ENCODE data around the gene SPOCK1. TPM values are rescaled to one million over a fixed set of nuclear protein-coding genes. Genes with fewer than 3 reads are reported as not detected.
"Not testable (repeated sequence)": the region's sequence is repeated elsewhere in the genome, so short reads cannot be mapped to it uniquely, and the experiment has no call there.

Gene SPOCK1
- total and polyA plus RNA-seq, 12 donors: 13.7 to 70.3 (median 28.6) TPM

- DNase-seq (no peak), ATAC-seq (no peak)
- no peaks in the 10 kb centered on the region for H3K36me3 ChIP-seq
- H3K4me1 ChIP-seq: no peaks in the 10 kb centered on the region
- intact Hi-C loops (cut with DNase I): no loop called here
- H3K27ac ChIP-seq: no peak overlapping the region
- TF ChIP-seq CTCF (IDR thresholded peaks at IDR 0.05): no peak
- H3K4me3 ChIP-seq: no peak overlapping the region
- H3K9me3 ChIP-seq: no peaks in the 10 kb centered on the region
- H3K27me3 ChIP-seq: peaks cover 0 to 5% (median 0%) of the 10 kb centered on the region in 7 donors
- WGBS, 2 donors: 80 to 81% methylated on average over 1 of the region's 1 CpG
These were observed 104.7 kb downstream of the SPOCK1 start for GRCh38 chr5:137394380-137394779.

- ATAC-seq (no peak), DNase-seq (no peak)
- no peak for TF ChIP-seq CTCF (IDR thresholded peaks at IDR 0.05)
- H3K9me3 ChIP-seq: no peaks in the 10 kb centered on the region
- no peak overlapping the region for H3K27ac ChIP-seq
- peaks cover 0 to 5% (median 0%) of the 10 kb centered on the region in 9 donors for H3K4me1 ChIP-seq
- 72 to 83% methylated on average over 1 of the region's 1 CpG for WGBS, 2 donors
- H3K36me3 ChIP-seq: no peaks in the 10 kb centered on the region
- H3K27me3 ChIP-seq: peaks cover 0 to 5% (median 0%) of the 10 kb centered on the region in 7 donors
- no peak overlapping the region for H3K4me3 ChIP-seq
- intact Hi-C loops (cut with DNase I): no loop called here
These were observed 105.7 kb downstream of the SPOCK1 start for GRCh38 chr5:137393196-137393993.

GRCh38 chr5:137392261-137392660 lies 106.9 kb downstream of the SPOCK1 start:
- WGBS, 2 donors: 82 to 84% methylated on average over 4 of the region's 4 CpGs
- TF ChIP-seq CTCF (IDR thresholded peaks at IDR 0.05): no peak
- intact Hi-C loops (cut with DNase I): no loop called here
- DNase-seq (no peak), ATAC-seq (no peak)
- Histone ChIP-seq H3K4me1 (peaks cover 0 to 5% (median 0%) of the 10 kb centered on the region in 9 donors), H3K27me3 (peaks cover 0 to 5% (median 0%) of the 10 kb centered on the region in 7 donors), H3K9me3 (no peaks in the 10 kb centered on the region), H3K36me3 (no peaks in the 10 kb centered on the region), H3K27ac (no peak overlapping the region), H3K4me3 (no peak overlapping the region)

- H3K4me3 ChIP-seq; DNase-seq; H3K36me3 ChIP-seq; H3K27me3 ChIP-seq; H3K4me1 ChIP-seq; H3K27ac ChIP-seq; ATAC-seq; intact Hi-C loops (cut with DNase I); H3K9me3 ChIP-seq: not testable (repeated sequence)
- 88 to 94% methylated on average over 7 of the region's 7 CpGs for WGBS, 2 donors
These were observed 108.1 kb downstream of the SPOCK1 start for GRCh38 chr5:137391044-137391443.

- DNase-seq: no peak
- Histone ChIP-seq H3K9me3 (peaks cover 0 to 12% (median 4%) of the 10 kb centered on the region in 11 donors), H3K27ac (no peak overlapping the region), H3K4me3 (no peak overlapping the region), H3K36me3 (no peaks in the 10 kb centered on the region), H3K27me3 (no peaks in the 10 kb centered on the region), H3K4me1 (peaks cover 0 to 5% (median 0%) of the 10 kb centered on the region in 9 donors)
- 69 to 73% methylated on average over 1 of the region's 1 CpG for WGBS, 2 donors
- TF ChIP-seq CTCF (IDR thresholded peaks at IDR 0.05): no peak
- intact Hi-C loops (cut with DNase I): no loop called here
- peak in 2 of 8 donors; percentile 71 to 73 for ATAC-seq
These were observed 110.1 kb downstream of the SPOCK1 start for GRCh38 chr5:137389042-137389441.
